ENCODE data around the gene MAP4K5. TPM values are rescaled to one million over a fixed set of nuclear protein-coding genes. Genes with fewer than 3 reads are reported as not detected.

MAP4K5 gene
- total RNA-seq, 4 donors from 2014 or later, result 78.9 to 161 (median 101) TPM

- ATAC-seq (ENCODE audit: low FRiP score), result peak; percentile 92
- no peak for DNase-seq (ENCODE audit: low spot score)
- no peak for TF ChIP-seq CTCF (IDR thresholded peaks at IDR 0.05)
Measured at GRCh38 chr14:50396631-50397389, 135.6 kb downstream of the MAP4K5 start, which contains the start of gene CDKL1. TSS of gene CDKL1 (minus strand) at chr14:50396881. CDS start at chr14:50395868, 1,013 bp downstream.

GRCh38 chr14:50395448-50395847 is 136.9 kb downstream of the MAP4K5 start:
- ATAC-seq (ENCODE audit: low FRiP score), result no peak
- DNase-seq (ENCODE audit: low spot score), result no peak

GRCh38 chr14:50394713-50395112 is 137.7 kb downstream of the MAP4K5 start:
- no peak for ATAC-seq (ENCODE audit: low FRiP score)
- DNase-seq (ENCODE audit: low spot score), result no peak
- no peak for TF ChIP-seq CTCF (IDR thresholded peaks at IDR 0.05)

More at GRCh38 chr14:50395448-50395847, 136.9 kb downstream of the MAP4K5 start:
- no peak for TF ChIP-seq CTCF (IDR thresholded peaks at IDR 0.05)

- DNase-seq (ENCODE audit: low spot score) (no peak), ATAC-seq (ENCODE audit: low FRiP score) (no peak)
- TF ChIP-seq CTCF (IDR thresholded peaks at IDR 0.05), result no peak
Measured at GRCh38 chr14:50389668-50390441, 142.5 kb downstream of the MAP4K5 start.

GRCh38 chr14:50388256-50388931 is 144.0 kb downstream of the MAP4K5 start:
- DNase-seq (ENCODE audit: low spot score), result no peak
- TF ChIP-seq CTCF (IDR thresholded peaks at IDR 0.05), result no peak
- ATAC-seq (ENCODE audit: low FRiP score), result peak; percentile 85

GRCh38 chr14:50387548-50387947 is 144.8 kb downstream of the MAP4K5 start:
- no peak for TF ChIP-seq CTCF (IDR thresholded peaks at IDR 0.05)

More at GRCh38 chr14:50387548-50387947, 144.8 kb downstream of the MAP4K5 start:
- ATAC-seq (ENCODE audit: low FRiP score), result no peak
- no peak for DNase-seq (ENCODE audit: low spot score)

All from omental fat pad (tissue), 4 donors.